Stimulated activated CD8-positive, alpha-beta memory T cell treated with anti-CD3 and anti-CD28 coated beads, Interleukin-2, amount 100 ng/mL, for 48 hours (primary cell): ENCODE measurements around the gene UBXN6.

Source experiments
- DNase-seq, 2 donors: peaks; one replicate each; pipeline ENCODE4 v3.0.0-alpha.2; 2020; ENCODE audit warnings: low read depth in 2 of 2

The UBXN6 gene

DNA sequence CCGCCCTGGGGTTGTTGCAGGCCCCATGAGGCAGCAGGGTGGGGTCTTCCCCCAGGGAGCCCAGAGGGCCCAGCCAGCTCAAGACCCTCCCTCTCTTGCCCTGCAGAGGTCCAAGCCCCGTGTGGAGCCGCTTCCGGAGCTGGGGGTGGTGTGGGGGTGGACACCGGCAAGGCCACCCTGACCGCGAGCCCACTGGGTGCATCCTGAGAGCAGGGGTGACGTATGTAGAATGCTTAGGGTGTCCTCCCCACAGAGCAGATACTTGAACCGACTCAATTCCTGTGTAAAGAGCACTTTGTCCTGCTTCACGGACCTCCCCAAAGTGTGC lies 14.8 kb downstream of the UBXN6 start:
- DNase-seq = no peak

DNA sequence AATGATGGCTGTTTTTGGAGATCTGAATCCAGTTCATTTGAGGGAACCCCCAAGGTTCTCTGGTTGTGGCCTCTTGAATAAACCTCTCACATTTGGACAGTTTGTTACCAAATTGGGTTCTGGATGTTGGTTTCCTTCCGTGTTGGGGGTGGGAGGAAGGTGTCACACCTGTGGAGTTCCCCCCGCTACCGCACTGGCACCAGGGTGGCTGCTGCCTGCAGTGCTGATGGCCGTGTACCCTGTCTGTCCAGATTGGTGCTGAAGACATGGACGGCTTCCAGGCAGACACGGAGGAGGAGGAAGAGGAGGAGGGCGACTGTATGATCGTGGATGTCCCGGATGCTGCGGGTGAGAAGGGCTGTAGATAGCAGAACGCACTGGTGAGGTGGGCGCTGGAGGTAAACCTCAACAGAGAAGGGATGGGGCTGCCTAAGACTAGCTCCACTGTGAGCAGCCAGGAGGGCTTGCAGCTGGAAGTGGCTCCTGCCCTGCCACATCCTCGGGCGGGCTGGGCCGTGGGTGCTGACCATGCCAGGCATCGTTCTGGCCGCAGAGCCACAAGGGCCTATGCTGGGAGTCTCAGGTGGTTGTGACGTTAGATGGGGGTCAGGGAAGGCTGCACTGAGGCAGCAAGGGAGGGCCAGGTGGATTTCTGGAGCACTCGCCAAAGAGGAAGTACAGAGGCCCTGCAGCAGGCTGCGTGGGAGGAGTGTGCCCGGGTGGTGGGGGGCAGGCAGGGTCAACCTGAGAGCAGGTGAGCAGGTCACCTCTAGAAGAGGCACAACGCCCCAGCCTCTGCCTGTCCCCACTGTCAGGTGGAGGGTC lies 15.4 kb downstream of the UBXN6 start:
- no peak for DNase-seq

DNA sequence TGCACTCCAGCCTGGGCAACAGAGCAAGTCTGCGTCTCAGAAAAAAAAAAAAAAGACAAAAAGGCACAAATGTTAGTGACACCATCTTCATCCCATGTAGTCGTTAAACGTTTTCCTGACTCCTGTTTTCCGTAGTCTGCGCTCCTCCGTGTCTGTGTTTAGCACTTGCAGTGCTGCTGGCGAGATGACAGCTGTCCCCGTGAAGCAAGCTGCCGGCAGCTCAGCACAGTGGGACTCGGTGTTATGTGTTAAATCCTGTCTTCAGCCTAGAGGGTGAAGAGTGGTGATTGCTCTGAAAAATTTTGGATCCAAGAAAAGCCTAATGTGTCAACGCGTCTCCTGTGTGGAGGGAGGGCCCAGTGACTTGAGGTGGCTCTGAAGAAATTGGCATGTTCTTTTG lies 18.4 kb downstream of the UBXN6 start:
- DNase-seq = no peak

DNA sequence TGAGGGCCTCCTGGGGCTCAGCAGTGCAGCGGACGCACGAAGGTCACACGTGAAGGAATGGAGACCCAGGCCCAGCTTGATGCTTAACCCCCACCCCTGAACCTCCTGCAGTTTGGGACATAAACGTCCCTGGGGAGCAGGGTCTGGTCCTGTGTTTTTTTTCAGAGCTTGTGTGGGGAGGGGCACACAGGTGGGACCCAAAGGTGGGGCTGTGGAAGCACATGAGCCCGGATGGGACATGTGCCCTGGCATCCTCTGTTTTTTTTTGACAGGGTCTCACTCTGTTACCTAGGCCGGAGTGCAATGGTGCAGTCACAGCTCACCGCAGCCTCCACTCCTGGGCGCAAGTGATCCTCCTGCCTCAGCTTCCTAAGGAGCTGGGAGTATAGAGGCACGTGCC lies 20.5 kb downstream of the UBXN6 start:
- DNase-seq = no peak

DNA sequence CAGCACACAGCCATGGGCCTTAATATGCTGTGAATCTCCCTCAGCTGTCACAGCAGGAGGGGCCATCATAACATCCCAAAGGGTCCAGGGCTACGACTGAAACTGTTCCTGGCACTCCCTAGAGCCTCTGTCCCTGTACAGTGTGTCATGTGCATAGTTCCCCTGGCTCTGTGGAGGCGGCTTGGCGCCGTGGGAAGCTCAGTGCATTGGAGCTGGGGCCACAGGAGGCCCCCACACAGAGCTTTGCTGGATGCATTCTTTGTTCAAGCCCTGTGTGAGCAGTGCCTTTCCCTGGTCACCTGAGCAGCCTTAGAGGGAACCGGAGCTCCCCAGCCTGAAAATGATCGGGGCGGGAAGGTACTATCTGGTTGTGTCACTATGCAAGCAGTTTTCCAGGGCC lies 21.4 kb downstream of the UBXN6 start:
- DNase-seq = no peak

DNA sequence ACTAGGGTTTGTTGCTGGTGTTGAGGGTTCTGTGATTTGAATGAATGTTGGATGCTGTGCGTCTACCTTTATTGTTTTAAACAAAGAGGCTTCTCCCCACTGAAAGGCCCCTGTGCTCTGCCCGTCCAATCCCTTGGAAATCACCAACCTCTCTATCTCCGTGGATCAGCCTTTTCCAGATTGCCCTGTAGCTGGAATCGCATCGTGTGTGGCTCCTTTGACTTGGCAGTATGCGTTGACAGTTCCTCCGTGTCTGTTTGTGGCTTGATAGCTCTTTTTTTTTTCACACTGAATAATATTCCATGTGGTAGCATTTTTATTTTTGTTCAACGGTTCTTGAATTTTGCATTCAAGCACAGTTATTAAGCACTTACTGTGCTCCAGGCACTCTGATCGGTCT lies 23.2 kb downstream of the UBXN6 start:
- DNase-seq = no peak

DNA sequence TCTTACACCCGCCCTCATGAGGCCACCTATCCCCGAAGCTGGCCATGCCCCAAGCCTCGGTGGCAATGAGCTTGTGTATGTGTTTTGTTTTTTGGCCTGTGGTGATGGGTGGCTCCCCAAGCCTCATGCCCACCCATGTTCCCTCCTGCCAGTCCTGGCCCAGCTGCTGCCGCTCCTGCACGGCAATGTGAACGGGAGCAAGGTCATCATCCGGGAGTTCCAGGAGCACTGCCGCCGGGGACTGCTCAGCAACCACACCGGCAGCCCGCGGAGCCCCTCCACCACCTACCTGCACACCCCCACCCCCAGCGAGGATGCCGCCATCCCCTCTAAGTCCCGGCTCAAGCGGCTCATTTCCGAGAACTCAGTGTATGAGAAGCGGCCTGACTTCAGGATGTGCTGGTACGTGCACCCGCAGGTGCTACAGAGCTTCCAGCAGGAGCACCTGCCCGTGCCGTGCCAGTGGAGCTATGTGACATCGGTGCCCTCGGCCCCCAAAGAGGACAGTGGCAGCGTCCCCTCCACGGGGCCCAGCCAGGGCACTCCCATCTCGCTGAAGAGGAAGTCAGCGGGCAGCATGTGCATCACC lies 24.6 kb downstream of the UBXN6 start:
- DNase-seq = no peak

DNA sequence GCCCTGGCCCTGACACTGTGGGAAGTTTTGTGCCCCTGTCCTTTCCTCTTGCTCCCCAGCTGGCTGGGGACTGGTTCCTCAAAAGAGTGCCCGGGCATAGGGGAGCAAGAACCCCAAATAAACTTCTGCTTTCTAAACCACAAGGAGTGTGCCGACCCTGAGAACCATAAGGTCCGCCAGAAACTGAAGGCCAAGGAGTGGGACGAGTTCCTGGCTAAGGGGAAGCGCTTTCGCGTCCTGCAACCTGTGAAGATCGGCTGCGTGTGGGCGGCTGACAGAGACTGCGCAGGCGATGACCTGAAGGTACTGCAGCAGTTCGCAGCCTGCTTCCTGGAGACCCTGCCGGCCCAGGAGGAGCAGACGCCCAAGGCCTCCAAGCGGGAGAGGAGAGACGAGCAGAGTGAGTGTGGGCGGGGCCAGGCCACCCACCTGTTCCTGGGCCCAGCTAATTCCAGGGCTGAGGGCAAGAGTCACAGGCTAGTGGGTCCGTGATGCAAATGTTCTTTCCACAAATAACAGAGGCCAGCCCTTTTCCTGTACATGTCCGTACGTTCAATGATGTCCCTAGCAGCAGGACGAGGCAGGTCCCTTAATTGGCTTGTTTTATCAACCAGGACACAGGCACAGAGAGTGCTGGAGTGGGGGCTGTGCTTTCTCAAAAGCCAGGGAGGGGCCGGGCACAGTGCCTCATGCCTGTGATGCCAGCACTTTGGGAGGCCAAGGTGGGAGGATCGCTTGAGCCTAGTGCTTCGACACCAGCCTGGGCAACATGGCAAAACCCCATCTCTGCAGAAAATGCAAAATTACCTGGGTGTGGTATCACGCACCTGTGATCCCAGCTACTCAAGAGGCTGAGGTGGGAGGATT lies 25.6 kb downstream of the UBXN6 start:
- DNase-seq = no peak

DNA sequence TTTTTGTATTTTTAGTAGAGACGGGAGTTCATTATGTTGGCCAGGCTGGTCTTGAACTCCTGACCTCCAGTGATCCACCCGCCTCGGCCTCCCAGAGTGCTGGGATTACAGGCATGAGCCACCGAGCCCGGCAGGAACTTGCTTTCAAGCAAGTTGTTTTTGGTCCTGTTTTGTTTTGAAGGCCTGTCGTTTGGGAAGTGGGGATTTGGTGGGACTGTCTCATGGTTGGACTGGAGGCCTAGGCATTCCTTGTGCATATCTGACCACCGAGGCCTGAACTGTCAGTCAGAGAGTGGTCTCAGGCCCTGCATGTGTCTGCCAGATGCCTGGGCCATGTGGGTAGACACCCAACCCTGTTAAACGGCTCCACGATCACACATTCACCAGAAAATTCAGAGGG lies 26.3 kb downstream of the UBXN6 start:
- DNase-seq = no peak

DNA sequence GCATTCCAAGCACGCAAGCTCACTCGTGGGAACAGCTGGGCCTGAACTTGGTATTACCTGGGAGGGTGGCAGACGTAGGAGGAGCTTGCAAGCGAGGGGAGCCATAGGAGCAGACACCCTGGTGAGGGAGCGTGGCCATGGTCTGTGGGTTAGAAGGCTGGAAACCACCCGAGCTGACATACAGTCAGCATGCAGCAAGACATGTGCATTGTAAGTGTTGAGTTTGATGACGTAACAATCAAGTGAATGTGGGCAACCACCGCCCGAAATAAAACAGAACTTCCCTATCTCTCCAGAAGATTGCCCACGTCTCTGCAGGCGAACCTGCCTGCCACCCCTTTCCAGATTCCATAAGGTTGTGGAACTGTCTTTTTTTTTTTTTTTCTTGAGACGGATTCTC lies 26.8 kb downstream of the UBXN6 start:
- DNase-seq = no peak

DNA sequence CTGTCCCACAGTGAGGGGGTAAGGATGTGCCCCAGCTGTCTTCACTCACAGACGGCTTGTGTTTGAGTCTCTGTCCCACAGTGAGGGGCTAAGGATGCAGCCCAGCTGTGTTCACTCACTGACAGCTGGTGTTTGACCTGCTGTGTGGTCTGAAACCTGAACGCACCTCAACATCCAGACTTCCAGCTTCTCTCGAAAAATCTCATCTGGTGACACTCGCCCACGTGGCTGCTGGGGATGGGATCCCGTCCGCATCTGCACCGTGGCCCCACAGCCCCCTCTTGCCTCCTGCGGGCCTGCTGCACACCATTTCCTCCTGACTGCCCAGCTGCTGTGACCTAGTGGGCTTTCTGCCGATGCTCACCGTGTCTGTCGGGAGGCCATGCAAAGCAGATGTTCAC lies 27.8 kb downstream of the UBXN6 start:
- no peak for DNase-seq

DNA sequence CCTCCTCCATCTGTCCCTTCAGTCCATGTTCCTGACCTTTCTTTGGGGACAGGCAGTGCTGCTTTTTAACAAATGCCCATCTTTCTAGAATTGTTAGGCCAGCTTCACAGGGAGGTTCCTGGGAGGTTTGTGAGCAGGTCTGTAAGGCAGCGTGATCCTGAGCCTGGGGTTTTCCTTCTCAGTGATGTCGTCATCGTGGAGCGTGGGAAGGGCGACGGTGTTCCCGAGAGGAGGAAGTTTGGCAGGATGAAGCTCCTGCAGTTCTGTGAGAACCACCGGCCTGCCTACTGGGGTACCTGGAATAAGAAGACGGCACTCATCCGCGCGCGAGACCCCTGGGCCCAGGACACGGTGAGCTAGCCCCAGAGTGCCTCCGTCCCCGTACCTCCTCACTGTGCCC lies 28.3 kb downstream of the UBXN6 start:
- DNase-seq = no peak

DNA sequence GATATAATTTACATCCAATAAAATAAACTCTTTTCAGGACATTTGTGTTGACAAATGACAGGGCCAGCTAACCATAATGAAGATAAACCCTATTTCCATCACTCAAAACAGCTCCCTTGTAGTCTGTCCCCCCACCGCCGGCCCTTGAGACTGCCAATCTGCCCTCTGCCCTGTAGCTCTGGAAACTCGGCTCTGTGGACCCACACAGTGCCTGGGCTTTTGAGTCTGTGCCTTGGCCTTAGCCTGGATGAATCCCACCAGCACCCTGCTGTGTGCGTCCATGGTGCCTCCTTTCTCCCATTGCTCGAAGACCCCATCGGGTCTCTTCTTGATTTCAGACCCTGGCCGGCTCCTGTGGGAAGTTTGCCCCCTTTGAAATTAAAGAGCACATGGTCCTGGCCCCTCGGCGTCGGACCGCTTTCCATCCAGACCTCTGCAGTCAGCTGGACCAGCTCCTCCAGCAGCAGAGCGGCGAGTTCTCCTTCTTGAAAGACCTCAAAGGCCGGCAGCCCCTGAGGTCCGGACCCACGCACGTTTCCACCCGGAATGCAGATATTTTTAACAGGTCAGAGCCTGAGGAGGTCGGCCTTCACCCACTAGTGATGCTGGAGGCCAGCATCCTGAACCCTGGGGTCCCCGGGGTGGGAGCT lies 29.1 kb downstream of the UBXN6 start:
- no peak for DNase-seq

DNA sequence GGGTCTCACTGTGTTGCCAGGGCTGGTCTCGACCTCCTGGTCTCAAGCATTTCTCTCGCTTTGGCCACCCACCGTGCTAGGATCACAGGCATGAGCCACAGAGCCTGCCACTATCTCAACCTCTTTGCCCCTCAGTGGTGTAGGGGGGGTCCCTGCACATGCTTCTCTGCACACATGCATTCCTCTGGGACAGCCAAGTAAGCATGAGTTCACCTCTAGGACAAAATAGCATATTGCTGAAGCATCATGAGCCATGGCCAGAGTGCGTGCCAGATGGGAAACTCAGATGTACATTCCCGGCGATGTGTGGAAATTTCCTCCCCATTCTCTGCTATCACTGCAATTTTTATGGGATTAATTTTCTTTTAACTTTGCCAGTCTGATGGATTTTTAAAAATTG lies 32.1 kb downstream of the UBXN6 start:
- no peak for DNase-seq

DNA sequence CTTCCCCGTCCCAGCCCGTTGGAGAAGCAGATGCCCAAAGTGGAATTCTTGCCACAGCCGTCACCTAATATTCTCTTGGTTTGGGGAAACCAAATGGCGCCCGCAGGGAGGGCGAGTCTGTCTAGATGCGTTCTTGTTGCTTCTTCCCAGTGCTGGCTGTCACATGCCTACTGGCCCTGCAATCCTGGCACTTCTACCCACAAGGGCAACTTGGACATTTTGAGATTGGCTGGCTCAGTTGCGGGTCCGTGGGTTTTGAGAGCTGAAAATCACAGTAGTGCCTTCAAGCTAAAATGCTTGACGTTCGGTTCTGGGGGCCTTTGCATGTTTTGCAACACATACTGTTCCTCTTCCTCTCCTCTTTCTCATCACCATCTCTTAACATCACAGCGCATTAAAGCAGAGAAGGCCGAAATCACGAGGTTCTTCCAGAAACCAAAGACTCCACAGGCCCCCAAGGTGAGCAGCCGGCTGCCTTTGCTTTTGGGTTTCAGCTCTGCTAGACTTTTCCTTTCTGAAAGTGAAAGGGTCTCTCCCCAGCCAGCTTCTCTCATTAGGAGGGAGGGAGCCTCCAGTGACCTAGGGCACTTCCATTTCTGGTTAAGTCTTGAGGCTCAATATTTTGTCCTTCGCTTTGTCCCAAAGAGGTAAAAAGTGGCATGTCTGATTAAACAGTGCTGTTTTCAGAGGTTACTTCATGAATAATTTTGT lies 34.0 kb downstream of the UBXN6 start:
- DNase-seq = no peak

DNA sequence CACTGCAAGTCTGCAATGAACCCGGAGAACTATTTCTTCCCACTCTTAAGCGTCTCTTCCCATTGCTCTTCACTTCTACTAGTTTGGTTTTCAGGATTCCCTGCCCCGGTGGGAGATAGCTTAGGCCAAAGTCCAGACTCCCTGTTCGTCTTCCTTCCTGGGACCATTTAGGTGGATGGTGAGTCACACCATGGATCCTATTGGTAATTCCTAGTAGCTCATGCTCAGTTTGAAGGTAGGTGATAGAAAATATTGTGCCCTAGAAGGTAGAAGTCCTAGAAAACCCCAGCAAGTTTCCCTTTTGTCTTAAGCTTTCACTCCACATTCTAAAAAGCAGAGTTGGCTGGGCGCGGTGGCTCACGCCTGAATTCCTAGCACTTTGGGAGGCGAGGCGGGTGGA lies 41.3 kb downstream of the UBXN6 start:
- no peak for DNase-seq

DNA sequence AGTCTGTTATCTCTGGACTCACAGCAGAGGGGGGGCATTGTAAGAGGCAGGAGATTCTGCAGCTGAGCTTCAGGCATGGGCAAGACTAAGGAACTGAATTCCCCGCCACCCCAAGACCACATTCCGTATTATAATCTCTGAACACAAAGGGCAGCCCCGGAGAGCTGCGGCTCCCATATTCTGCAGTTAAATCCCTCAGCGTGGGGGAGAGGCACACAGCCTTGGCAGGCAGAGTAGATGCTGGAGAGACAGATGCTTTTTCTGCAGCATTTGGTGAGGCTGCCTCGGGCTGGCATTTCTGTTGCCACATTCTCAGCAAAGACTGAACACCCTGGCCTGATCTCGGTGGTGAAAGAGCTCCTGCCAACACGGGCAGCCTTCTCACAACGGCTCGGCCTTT lies 42.2 kb downstream of the UBXN6 start:
- DNase-seq = no peak

DNA sequence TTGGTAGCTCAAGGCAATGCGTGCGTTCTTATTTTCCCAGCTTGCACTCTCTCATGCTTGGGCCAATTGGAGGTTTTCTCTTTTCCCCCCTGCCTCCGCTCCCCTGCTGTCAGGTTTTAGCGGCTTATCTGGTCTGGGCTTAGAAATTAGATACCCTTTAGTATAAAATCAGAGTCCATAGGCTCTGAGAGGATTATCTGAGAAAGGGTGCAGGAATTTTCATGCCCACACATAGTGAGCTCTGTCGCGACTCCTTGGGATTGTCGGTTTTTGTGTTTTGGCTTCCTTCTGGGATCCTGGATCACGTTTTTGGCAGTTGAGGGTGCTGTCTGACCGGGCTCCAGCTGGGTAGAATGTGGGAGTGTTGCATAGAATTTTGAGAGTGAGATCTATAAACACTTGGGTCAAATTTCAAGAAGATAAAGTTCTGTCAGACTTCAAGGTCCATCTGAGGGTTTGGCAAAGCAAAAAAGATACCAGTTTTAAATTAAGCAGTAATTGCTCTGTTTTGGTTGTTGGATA lies 42.7 kb downstream of the UBXN6 start:
- DNase-seq = no peak

DNA sequence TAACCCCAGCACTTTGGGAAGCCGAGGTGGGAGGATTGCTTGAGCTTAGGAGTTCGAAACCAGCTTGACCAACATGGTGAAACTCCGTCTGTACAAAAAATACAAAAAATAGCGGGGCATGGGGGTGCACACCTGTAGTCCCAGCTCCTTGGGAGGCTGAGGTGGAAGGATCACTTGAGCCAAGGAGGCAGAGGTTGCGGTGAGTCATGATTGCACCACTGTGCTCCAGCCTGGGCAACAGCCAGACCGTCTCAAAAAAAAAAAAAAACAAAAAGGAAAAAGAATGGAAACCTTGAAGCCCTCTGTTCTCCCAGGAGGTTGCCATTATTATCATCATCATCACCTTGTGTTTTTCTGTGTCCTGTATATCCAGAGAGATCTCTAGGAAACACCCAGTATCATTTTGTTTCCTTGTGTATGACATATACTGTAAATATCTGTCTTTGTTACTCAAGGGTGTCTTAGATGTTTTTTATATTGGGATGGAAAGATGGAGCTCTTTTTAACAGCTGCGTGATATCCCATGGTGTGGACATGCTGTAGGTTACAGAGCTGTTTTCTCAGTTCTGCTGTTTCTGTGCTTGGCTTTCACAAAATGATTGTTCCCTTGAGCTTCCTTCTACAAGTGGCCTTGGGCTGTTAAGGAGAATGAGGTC lies 43.3 kb downstream of the UBXN6 start:
- DNase-seq = no peak

DNA sequence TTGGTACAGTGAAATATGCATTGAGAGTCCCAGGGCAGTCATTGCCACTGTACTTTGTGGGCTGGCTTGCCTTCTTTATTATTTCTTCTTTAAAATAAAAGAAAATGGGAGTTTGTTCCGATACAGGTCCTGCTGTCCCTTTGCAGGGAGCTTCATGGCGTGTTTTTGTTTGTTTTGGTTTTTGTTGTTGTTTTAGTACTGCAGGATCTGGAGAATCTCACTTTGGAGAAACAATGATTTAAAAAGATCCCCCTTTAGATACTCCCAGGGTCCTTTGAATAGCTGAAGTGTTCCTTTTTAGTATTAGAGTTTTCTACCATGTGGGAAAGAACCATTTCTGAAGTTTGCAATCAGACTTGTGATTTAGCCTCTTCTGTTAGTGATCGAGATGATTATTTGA lies 44.0 kb downstream of the UBXN6 start:
- DNase-seq = no peak
